ENCODE data around the gene TNFAIP3.
"Not testable (repeated sequence)": the region's sequence is repeated elsewhere in the genome, so short reads cannot be mapped to it uniquely, and the experiment has no call there.

The TNFAIP3 gene

GRCh38 chr6:137838090-137838489 lies 29.0 kb upstream of the TNFAIP3 start:
- POLR2A ChIA-PET; DNase-seq (ENCODE audit: extremely low spot score); CTCF ChIA-PET: not testable (repeated sequence)
- 0 out of 2 replicates have a peak, but pooled peaks have one; percentile 17 for TF ChIP-seq FOXA1 (IDR thresholded peaks at IDR 0.05)

- POLR2A ChIA-PET; DNase-seq (ENCODE audit: extremely low spot score): not testable (repeated sequence)
Measured at GRCh38 chr6:137838597-137838996, 28.5 kb upstream of the TNFAIP3 start.

GRCh38 chr6:137839076-137839475 lies 28.0 kb upstream of the TNFAIP3 start:
- CTCF ChIA-PET: no interaction called here

More at GRCh38 chr6:137838597-137838996, 28.5 kb upstream of the TNFAIP3 start:
- CTCF ChIA-PET: not testable (repeated sequence)

GRCh38 chr6:137840252-137840651 lies 26.8 kb upstream of the TNFAIP3 start:
- ChIA-PET POLR2A (no interaction called here), CTCF (no interaction called here)
- no peak for DNase-seq (ENCODE audit: extremely low spot score)
- TF ChIP-seq HDGF (IDR thresholded peaks at IDR 0.05; ENCODE audit: borderline replicate concordance): no peak
- no peak for TF ChIP-seq FOXK2 (IDR thresholded peaks at IDR 0.05)

More at GRCh38 chr6:137839076-137839475, 28.0 kb upstream of the TNFAIP3 start:
- POLR2A ChIA-PET: no interaction called here
- TF ChIP-seq ZNF384 (IDR thresholded peaks at IDR 0.05): no peak
- no peak for TF ChIP-seq FOXM1 (IDR thresholded peaks at IDR 0.05; ENCODE audit: borderline replicate concordance)
- no peak for TF ChIP-seq PKNOX1 (IDR thresholded peaks at IDR 0.05)
- no peak for TF ChIP-seq TARDBP (IDR thresholded peaks at IDR 0.05)
- no peak for TF ChIP-seq HDGF (IDR thresholded peaks at IDR 0.05; ENCODE audit: borderline replicate concordance)
- TF ChIP-seq ELF4 (IDR thresholded peaks at IDR 0.05): no peak
- no peak for TF ChIP-seq BHLHE40 (IDR thresholded peaks at IDR 0.05; ENCODE audit: borderline replicate concordance)
- TF ChIP-seq LEF1 (IDR thresholded peaks at IDR 0.05; ENCODE audit: borderline replicate concordance): no peak
- DNase-seq (ENCODE audit: extremely low spot score): no peak

- DNase-seq (ENCODE audit: extremely low spot score): no peak
- TF ChIP-seq FOXA1 (IDR thresholded peaks at IDR 0.05) (no peak), HDGF (IDR thresholded peaks at IDR 0.05; ENCODE audit: borderline replicate concordance) (no peak), TARDBP (IDR thresholded peaks at IDR 0.05) (no peak), SP1 (IDR thresholded peaks at IDR 0.05) (no peak), L3MBTL2 (conservative IDR thresholded peaks at IDR 0.05) (no peak), ELF4 (IDR thresholded peaks at IDR 0.05) (no peak), BHLHE40 (IDR thresholded peaks at IDR 0.05; ENCODE audit: borderline replicate concordance) (no peak), SUZ12 (IDR thresholded peaks at IDR 0.05) (no peak), ZNF384 (IDR thresholded peaks at IDR 0.05) (no peak), LEF1 (IDR thresholded peaks at IDR 0.05; ENCODE audit: borderline replicate concordance) (no peak), FOXK2 (IDR thresholded peaks at IDR 0.05) (no peak), FOXM1 (IDR thresholded peaks at IDR 0.05; ENCODE audit: borderline replicate concordance) (no peak), CTBP1 (IDR thresholded peaks at IDR 0.05; ENCODE audit: borderline replicate concordance) (no peak), NFRKB (IDR thresholded peaks at IDR 0.05) (no peak), ARNT (IDR thresholded peaks at IDR 0.05) (no peak), PKNOX1 (IDR thresholded peaks at IDR 0.05) (no peak)
- ChIA-PET CTCF (no interaction called here), POLR2A (no interaction called here)
Measured at GRCh38 chr6:137843211-137843610, 23.8 kb upstream of the TNFAIP3 start.

- POLR2A ChIA-PET; DNase-seq (ENCODE audit: extremely low spot score); CTCF ChIA-PET: not testable (repeated sequence)
Measured at GRCh38 chr6:137844327-137844726, 22.7 kb upstream of the TNFAIP3 start.

GRCh38 chr6:137844773-137845172 lies 22.3 kb upstream of the TNFAIP3 start:
- CTCF ChIA-PET; POLR2A ChIA-PET; DNase-seq (ENCODE audit: extremely low spot score): not testable (repeated sequence)

- ChIA-PET CTCF (interaction anchor here (1.2 kb wide), 1 partner anchor 147 kb away, joined by 4 read pairs; no protein-coding TSS in a partner anchor), POLR2A (no interaction called here)
- TF ChIP-seq NFRKB (IDR thresholded peaks at IDR 0.05) (no peak), SP1 (IDR thresholded peaks at IDR 0.05) (no peak), ZNF384 (IDR thresholded peaks at IDR 0.05) (no peak), FOXK2 (IDR thresholded peaks at IDR 0.05) (no peak), PKNOX1 (IDR thresholded peaks at IDR 0.05) (no peak), BHLHE40 (IDR thresholded peaks at IDR 0.05; ENCODE audit: borderline replicate concordance) (no peak), HDGF (IDR thresholded peaks at IDR 0.05; ENCODE audit: borderline replicate concordance) (no peak), ARNT (IDR thresholded peaks at IDR 0.05) (no peak), SUZ12 (IDR thresholded peaks at IDR 0.05) (no peak), L3MBTL2 (conservative IDR thresholded peaks at IDR 0.05) (no peak), LEF1 (IDR thresholded peaks at IDR 0.05; ENCODE audit: borderline replicate concordance) (no peak), FOXM1 (IDR thresholded peaks at IDR 0.05; ENCODE audit: borderline replicate concordance) (no peak), ELF4 (IDR thresholded peaks at IDR 0.05) (no peak), CTBP1 (IDR thresholded peaks at IDR 0.05; ENCODE audit: borderline replicate concordance) (no peak), TARDBP (IDR thresholded peaks at IDR 0.05) (no peak), FOXA1 (IDR thresholded peaks at IDR 0.05) (no peak)
- DNase-seq (ENCODE audit: extremely low spot score): no peak
Measured at GRCh38 chr6:137845460-137845859, 21.6 kb upstream of the TNFAIP3 start.

All from HEK293T (cell line).